Glutamatergic neuron (in vitro differentiated cells): ENCODE measurements around the gene SLX4IP. TPM values are rescaled to one million over a fixed set of nuclear protein-coding genes. Genes with fewer than 3 reads are reported as not detected.
A peak's percentile ranks its signal among the peaks of the same experiment; 100 is the strongest.

ENCODE experiments used
- DNase-seq: peaks from one replicate; pipeline ENCODE4 v3.0.0; 2022
- H3K27ac Mint-ChIP-seq: one replicate; pipeline ENCODE4 v1.8.0; 2020; ENCODE audit warnings: mild to moderate bottlenecking, mixed read lengths, inconsistent platforms; ENCODE audit not compliant: unreplicated experiment
- H3K27me3 Mint-ChIP-seq: one replicate; pipeline ENCODE4 v1.8.0; 2020; ENCODE audit warnings: mild to moderate bottlenecking, moderate library complexity, mixed read lengths, inconsistent platforms; ENCODE audit not compliant: unreplicated experiment
- H3K36me3 Mint-ChIP-seq: one replicate; pipeline ENCODE4 v1.8.0; 2020; ENCODE audit warnings: mild to moderate bottlenecking, mixed read lengths, inconsistent platforms; ENCODE audit not compliant: unreplicated experiment
- H3K4me1 Mint-ChIP-seq: one replicate; pipeline ENCODE4 v1.8.0; 2020; ENCODE audit warnings: mild to moderate bottlenecking, low read depth, mixed read lengths, inconsistent platforms; ENCODE audit not compliant: unreplicated experiment
- H3K4me3 Mint-ChIP-seq: one replicate; pipeline ENCODE4 v1.8.0; 2020; ENCODE audit warnings: mild to moderate bottlenecking, mixed read lengths, inconsistent platforms; ENCODE audit not compliant: unreplicated experiment
- H3K9me3 Mint-ChIP-seq: one replicate; pipeline ENCODE4 v1.8.0; 2020; ENCODE audit warnings: mild to moderate bottlenecking, moderate library complexity, mixed read lengths, inconsistent platforms; ENCODE audit not compliant: unreplicated experiment
- total RNA-seq: library from RNA; stranded (reverse); fragmentation: NEBNext Ultra II Directional; extraction: Animal tissue kit (Norgen Biotek cat#: 25700); gene quantifications from one replicate; pipeline ENCODE4 v1.2.1, GENCODE V29; 2021; ENCODE audit not compliant: unreplicated experiment
- TF ChIP-seq, protein P1 (sequence below): fragments of 200-600 bp; sonication (generic); IDR thresholded peaks from one replicate; pipeline ENCODE4 v1.5.0; 2021; ENCODE audit not compliant: partially characterized antibody, unreplicated experiment

Gene SLX4IP
- total RNA-seq, 1 donor from 2014 or later = 7.9 TPM

DNA sequence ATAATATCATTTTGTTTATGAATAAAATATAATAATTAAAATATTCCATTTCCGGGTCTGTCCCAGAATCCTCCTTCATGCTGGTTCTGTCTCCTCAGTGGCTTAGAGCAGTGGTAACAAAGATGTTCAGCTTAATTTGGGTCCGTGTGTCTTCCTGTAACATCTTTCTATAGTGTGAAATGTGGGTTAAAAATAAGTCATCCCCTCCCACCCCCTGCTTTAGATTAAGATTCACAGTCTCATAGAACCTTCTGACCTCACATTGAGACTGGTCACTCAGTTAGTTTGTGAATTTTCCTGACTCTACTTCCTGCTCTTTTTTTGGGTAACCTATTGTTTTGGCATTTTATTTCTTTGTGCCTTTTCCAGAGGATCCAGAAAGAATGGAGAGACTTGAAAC lies 55.2 kb downstream of the SLX4IP start:
- no peak overlapping the region for H3K4me3 Mint-ChIP-seq
- H3K27me3 Mint-ChIP-seq = no peaks in the 10 kb centered on the region
- H3K27ac Mint-ChIP-seq = peak overlapping the region; percentile 71
- DNase-seq = no peak
- TF ChIP-seq, protein P1, sequence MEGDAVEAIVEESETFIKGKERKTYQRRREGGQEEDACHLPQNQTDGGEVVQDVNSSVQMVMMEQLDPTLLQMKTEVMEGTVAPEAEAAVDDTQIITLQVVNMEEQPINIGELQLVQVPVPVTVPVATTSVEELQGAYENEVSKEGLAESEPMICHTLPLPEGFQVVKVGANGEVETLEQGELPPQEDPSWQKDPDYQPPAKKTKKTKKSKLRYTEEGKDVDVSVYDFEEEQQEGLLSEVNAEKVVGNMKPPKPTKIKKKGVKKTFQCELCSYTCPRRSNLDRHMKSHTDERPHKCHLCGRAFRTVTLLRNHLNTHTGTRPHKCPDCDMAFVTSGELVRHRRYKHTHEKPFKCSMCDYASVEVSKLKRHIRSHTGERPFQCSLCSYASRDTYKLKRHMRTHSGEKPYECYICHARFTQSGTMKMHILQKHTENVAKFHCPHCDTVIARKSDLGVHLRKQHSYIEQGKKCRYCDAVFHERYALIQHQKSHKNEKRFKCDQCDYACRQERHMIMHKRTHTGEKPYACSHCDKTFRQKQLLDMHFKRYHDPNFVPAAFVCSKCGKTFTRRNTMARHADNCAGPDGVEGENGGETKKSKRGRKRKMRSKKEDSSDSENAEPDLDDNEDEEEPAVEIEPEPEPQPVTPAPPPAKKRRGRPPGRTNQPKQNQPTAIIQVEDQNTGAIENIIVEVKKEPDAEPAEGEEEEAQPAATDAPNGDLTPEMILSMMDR = no peak
- H3K4me1 Mint-ChIP-seq = peaks cover 28% of the 10 kb centered on the region
- H3K36me3 Mint-ChIP-seq = no peaks in the 10 kb centered on the region
- H3K9me3 Mint-ChIP-seq = no peaks in the 10 kb centered on the region

DNA sequence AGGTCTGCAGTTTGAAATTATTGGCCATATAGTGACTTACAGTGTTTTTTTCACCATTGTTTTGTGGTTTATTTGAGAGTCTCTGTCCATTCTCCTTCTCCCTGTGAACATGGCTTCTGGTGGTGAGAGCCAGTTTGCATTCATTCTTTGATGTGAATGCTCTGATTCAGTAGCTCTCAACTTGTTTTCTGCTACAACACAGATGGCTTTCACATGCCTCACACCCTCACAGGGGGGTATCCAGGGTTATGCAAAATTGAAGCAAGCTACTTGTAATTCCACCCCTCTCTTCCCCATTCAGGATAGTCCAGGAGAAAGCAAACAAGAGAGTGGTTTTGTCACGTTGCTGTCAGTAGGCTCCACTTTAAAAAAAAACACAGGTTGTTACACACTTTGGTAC lies 55.6 kb downstream of the SLX4IP start:
- TF ChIP-seq, protein P1 = no peak
- Mint-ChIP-seq H3K36me3 (no peaks in the 10 kb centered on the region), H3K27me3 (no peaks in the 10 kb centered on the region), H3K27ac (peak overlapping the region; percentile 71), H3K4me1 (peaks cover 28% of the 10 kb centered on the region), H3K9me3 (no peaks in the 10 kb centered on the region), H3K4me3 (no peak overlapping the region)
- DNase-seq = no peak

DNA sequence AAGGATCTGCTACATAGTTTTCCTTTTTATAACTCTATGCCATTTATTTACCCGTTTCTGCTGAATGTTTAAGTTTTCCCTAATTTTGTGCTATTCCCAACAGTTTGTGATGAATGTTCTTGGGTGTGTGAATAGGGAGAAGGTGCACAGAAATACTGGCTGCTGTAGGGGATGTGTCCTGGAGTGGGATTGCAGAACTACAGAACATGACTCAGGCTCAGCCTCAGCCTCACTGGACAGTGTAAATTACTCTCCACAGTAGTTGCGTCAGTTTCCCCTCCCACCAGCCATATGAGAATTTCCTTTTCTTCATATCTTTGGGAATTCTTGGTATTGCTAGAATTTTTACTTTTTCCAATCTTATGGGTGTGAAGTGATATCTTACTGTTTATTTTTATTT lies 57.0 kb downstream of the SLX4IP start:
- Mint-ChIP-seq H3K9me3 (no peaks in the 10 kb centered on the region), H3K4me1 (peaks cover 28% of the 10 kb centered on the region), H3K27me3 (no peaks in the 10 kb centered on the region), H3K4me3 (no peak overlapping the region), H3K36me3 (no peaks in the 10 kb centered on the region), H3K27ac (no peak overlapping the region)
- no peak for DNase-seq
- TF ChIP-seq, protein P1 = no peak

DNA sequence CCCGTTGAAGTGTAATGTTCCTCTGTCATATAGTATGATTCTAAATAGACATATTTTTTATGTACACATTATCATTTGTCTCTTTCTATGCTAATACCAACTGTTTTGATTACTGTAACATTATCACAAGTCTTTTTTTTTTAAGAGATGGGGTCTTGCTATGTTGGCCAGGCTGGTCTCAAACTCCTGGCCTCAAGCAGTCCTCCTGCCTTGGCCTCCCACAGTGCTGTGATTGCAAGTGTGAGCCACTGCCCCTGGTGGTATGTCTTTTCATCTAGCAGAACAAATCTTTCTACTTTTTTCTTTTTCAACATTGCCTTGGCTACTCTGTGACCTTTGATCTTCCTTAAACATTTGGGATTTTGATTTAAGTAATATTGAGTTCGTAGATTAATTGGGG lies 57.7 kb downstream of the SLX4IP start:
- TF ChIP-seq, protein P1 = no peak
- no peaks in the 10 kb centered on the region for H3K9me3 Mint-ChIP-seq
- peaks cover 23% of the 10 kb centered on the region for H3K4me1 Mint-ChIP-seq
- H3K36me3 Mint-ChIP-seq = no peaks in the 10 kb centered on the region
- no peak overlapping the region for H3K27ac Mint-ChIP-seq
- DNase-seq = no peak
- no peak overlapping the region for H3K4me3 Mint-ChIP-seq
- H3K27me3 Mint-ChIP-seq = no peaks in the 10 kb centered on the region

DNA sequence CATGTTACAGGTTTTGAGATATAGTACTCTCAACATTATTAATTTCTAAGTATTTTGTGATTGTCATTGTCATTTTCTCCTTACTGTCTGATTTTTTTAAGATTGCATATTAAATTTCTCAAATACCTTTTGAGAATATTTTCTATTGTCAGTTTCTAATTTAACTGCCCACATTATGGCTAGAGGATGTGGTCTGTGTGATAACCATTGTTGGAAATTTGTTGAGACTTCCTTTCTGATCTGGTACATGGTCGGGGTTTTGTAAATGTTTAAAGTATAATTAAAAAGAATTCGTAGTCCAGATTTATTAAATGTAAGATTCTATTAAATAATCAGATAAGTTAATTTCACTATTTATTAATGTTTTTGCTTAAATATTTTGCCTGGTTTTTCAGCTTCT lies 60.1 kb downstream of the SLX4IP start:
- Mint-ChIP-seq H3K4me1 (peaks cover 29% of the 10 kb centered on the region), H3K4me3 (no peak overlapping the region), H3K27ac (peak overlapping the region; percentile 67), H3K27me3 (no peaks in the 10 kb centered on the region), H3K9me3 (no peaks in the 10 kb centered on the region), H3K36me3 (no peaks in the 10 kb centered on the region)
- no peak for DNase-seq
- TF ChIP-seq, protein P1 = no peak
